Thymus (tissue), 11 donors: Measurements from ENCODE around the gene FBXW2. TPM values are rescaled to one million over a fixed set of nuclear protein-coding genes. Genes with fewer than 3 reads are reported as not detected.

Experiments
- DNase-seq, 9 donors: peaks; one replicate each; pipeline ENCODE4 v3.0.0-alpha.2; 2013; ENCODE audit warnings: low spot score in 9 of 9, low read depth in 6 of 9, missing footprints in 1 of 9
- H3K27ac ChIP-seq, 2 donors: one replicate each; pipeline ENCODE4 v1.5.1; 2013; ENCODE audit warnings: control low read depth in 1 of 2, low read depth in 1 of 2, low read length in 1 of 2, mild to moderate bottlenecking in 1 of 2, moderate library complexity in 1 of 2
- H3K27me3 ChIP-seq, 2 donors: one replicate each; pipeline ENCODE4 v1.5.1; 2013; ENCODE audit warnings: low read length in 1 of 2; ENCODE audit not compliant: control insufficient read depth in 2 of 2, insufficient read depth in 1 of 2
- H3K36me3 ChIP-seq, 2 donors: one replicate each; pipeline ENCODE4 v1.5.1; 2013; ENCODE audit warnings: low read length in 1 of 2, mild to moderate bottlenecking in 1 of 2, moderate library complexity in 1 of 2; ENCODE audit not compliant: control insufficient read depth in 2 of 2, insufficient read depth in 2 of 2
- H3K4me1 ChIP-seq, 2 donors: one replicate each; pipeline ENCODE4 v1.5.1; 2013; ENCODE audit warnings: low read length in 2 of 2; ENCODE audit not compliant: control insufficient read depth in 2 of 2, insufficient read depth in 2 of 2
- H3K4me3 ChIP-seq, 2 donors: one replicate each; pipeline ENCODE4 v1.5.1; 2013; ENCODE audit warnings: low read length in 2 of 2, control low read depth in 1 of 2, mild to moderate bottlenecking in 1 of 2
- H3K9me3 ChIP-seq, 2 donors: one replicate each; pipeline ENCODE4 v1.5.1; 2013; ENCODE audit warnings: low read length in 1 of 2, mild to moderate bottlenecking in 1 of 2; ENCODE audit not compliant: control insufficient read depth in 2 of 2, insufficient read depth in 1 of 2
- WGBS: extraction: QIAGEN DNeasy Blood & Tissue Kit; methylation state at CpG from one replicate; pipeline ENCODE4 v1.1.7; 2013; 5-methylcytosine and 5-hydroxymethylcytosine counted together
- polyA plus RNA-seq: library from polyadenylated mRNA; stranded (reverse); fragments of 200-250 nt; gene quantifications from one replicate; pipeline ENCODE4 v1.2.3, GENCODE V29; 2013
- total RNA-seq: library from RNA; stranded (reverse); fragments of 120-200 nt; gene quantifications from one replicate; pipeline ENCODE4 v1.2.4, GENCODE V29; 2013
- donor health status: healthy.

FBXW2 gene
- total and polyA plus RNA-seq, 2 donors = 14.1 to 18.1 TPM

DNA sequence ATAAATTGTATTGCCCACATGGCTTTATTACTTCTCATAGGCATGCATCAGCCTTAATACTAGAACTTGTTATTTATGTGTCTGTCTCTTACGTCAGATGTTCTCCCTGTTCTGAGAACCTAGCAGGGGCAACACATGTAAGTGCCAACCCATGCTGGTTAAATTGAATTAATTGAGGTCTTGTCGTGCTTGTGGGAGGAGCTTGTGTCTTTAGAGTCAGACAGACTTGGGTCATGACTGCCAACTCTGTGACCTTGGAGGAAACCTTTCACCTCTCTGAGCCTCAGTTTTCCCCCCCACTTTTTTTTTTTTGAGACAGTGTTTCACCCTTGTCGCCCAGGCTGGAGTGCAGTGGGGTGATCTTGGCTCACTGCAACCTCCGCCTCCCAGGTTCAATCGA is 76.7 kb downstream of the FBXW2 start:
- no peak overlapping the region for H3K27ac ChIP-seq
- no peaks in the 10 kb centered on the region for H3K36me3 ChIP-seq
- H3K4me1 ChIP-seq = peaks cover 12 to 23% of the 10 kb centered on the region in 2 donors
- DNase-seq = no peak
- no peak overlapping the region for H3K4me3 ChIP-seq
- H3K9me3 ChIP-seq = no peaks in the 10 kb centered on the region
- WGBS = 93% methylated on average over 5 of the region's 5 CpGs
- H3K27me3 ChIP-seq = peaks cover 0 to 10% of the 10 kb centered on the region in 2 donors

DNA sequence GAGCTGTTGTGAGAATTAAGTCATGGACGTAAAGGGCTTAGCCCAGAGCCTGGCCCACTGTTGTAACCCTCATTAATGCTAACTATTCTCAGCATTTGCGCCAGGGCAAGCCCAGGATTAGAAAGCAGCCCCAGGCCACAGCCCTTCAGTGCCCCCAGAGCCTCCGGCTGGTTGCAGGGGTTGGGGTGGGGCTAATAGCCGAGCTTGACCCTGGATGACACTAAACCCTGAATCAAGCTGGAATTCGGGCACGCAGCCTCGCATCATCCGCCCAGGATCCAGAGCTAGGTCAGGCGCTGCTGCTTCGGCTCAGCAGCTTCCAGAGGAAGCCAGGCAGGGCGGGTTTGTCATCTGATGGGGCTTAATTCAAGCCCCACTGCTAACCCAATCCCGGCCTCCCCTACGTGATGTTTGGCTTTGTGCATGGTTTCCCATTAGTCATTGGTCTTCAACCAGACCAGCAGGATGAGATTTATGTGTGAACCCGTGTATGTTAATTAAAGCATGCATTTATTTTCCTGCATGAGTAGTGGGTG is 77.8 kb downstream of the FBXW2 start:
- no peak for DNase-seq
- no peak overlapping the region for H3K4me3 ChIP-seq

DNA sequence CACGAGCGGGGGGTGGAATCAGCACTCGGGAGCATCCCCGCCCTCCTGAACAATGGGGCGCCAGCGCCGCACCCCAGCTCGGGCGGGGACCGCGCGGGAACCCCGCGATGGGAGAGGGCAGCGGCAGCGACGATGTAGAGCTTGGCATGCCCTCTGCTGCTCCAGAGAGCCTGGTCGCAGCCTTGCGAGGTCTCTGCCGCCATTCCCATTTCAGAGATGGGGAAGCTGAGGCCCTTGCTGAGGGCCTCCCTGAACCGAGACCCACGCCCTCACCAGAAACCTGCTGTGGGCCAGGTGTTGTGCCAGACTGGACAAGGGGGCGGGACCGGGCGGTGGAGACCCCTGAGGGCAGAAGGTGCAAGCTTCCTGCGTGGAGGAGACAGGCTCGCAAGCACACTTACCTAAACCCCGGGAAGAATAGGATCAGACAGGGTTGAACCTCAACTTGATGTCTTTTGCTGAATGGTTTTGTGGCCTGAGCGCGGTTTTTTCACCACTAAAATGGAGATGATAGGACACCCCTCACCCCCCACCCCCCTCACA is 78.3 kb downstream of the FBXW2 start:
- Histone ChIP-seq H3K4me3 (peak overlapping the region; percentile 66 to 84), H3K27me3 (peaks cover 0 to 10% of the 10 kb centered on the region in 2 donors), H3K4me1 (peaks cover 14 to 23% of the 10 kb centered on the region in 2 donors), H3K36me3 (no peaks in the 10 kb centered on the region), H3K27ac (peak overlapping the region in 1 of 2 donors; percentile 74), H3K9me3 (no peaks in the 10 kb centered on the region)
- peak in 1 of 9 donors; percentile 23 for DNase-seq
- WGBS = 13% methylated on average over 30 of the region's 30 CpGs

More for the DNA sequence above, 77.8 kb downstream of the FBXW2 start:
- 91% methylated on average over 14 of the region's 14 CpGs for WGBS
- Histone ChIP-seq H3K9me3 (no peaks in the 10 kb centered on the region), H3K36me3 (no peaks in the 10 kb centered on the region), H3K27ac (no peak overlapping the region), H3K4me1 (peaks cover 12 to 23% of the 10 kb centered on the region in 2 donors), H3K27me3 (peaks cover 0 to 10% of the 10 kb centered on the region in 2 donors)

DNA sequence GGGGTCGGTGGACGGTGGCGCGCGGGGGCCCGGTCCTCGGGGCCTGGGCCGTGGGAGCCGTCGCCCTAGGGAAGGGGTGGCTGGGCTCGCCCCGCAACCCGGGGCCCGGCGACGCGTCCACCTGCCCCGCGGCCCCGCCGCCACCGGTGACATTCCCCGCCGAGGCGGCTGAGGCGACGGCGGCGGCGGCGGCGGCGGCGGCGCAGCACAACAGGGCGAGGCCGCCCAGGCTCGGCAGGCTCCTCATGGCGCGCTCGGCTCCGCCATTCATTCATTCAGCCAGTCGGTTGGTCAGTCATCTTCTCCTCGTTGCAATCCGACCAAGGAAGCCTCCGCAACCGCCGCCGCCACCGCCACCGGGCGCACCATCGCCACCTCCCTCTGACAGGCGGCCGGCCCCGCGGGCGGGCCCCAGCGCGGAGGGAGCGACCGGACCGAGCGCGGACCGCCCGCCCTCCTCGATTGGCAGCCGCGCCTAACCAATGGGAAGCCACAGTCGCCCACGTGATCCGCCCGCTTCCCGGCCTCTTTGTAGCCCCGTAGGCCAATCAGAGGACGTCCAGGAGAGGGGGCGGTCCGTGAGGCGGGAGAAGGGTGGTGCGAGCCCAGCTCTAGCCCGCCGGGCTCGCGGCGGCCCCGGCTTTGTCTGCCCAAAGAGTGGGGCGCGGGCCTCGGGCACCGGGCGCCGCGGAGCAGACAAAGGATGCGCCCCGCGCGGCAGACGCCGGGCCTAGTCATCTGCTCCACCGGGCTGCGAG is 78.9 kb downstream of the FBXW2 start, which contains the start of gene MEGF9:
Gene MEGF9, minus strand, starts transcription at position 383 of the 758 bp plus-strand sequence. Its CDS starts 112 bp downstream, at position 271.
- Histone ChIP-seq H3K27me3 (peaks cover 0 to 10% of the 10 kb centered on the region in 2 donors), H3K36me3 (no peaks in the 10 kb centered on the region), H3K4me3 (peak within 1 kb of the TSS; percentile 66 to 84), H3K27ac (peak within 1 kb of the TSS in 1 of 2 donors; percentile 74), H3K4me1 (peaks cover 14 to 23% of the 10 kb centered on the region in 2 donors), H3K9me3 (no peaks in the 10 kb centered on the region)
- WGBS = under 1% methylated on average over 102 of the region's 102 CpGs
- DNase-seq = peak; percentile 85 to 98 (median 94)

DNA sequence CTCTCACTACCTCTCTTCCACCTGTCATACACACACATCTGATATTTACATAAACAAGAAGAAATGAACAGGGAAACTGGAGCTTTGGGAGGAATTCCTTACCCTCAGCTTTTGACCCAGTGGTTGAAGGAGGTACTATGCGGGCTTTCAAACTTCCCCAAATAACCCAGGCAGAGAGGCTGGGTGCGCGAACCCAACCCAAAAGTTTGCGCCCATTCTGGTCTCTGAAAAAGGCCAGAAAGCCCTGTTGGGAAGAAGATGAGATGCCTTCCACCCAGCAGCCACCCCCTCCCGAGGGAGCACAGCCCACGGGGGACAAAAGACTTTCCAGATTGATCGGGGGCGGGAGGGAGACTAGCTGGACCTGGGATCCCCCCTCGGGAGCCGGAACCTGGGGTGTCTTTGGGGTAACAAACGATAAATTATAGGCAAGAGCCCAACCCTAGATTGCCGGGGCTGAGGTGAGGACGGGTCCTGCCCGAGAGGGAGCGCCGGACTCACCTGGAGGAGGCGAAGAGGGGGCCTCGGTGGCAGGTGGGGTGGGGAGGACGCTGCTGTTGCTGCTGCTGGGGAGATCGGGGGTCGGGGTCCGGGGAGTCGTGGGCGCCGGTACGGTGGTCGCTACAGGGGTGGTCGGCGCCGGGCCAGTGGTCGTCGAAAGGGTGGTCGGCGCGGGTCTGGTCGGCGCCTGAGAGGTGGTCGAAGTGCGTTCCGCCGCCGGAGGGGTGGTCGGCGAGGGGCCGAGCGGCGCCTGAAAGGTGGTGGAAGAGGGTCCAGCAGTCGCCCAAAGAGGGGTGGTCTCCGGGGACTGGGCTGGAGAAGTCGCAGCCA is 79.7 kb downstream of the FBXW2 start:
- no peak overlapping the region for H3K27ac ChIP-seq
- peaks cover 0 to 10% of the 10 kb centered on the region in 2 donors for H3K27me3 ChIP-seq
- H3K4me3 ChIP-seq = peak overlapping the region; percentile 66 to 84
- H3K36me3 ChIP-seq = no peaks in the 10 kb centered on the region
- 1% methylated on average over 50 of the region's 50 CpGs for WGBS
- peak in 1 of 9 donors; percentile 24 for DNase-seq
- no peaks in the 10 kb centered on the region for H3K9me3 ChIP-seq
- H3K4me1 ChIP-seq = peaks cover 14 to 23% of the 10 kb centered on the region in 2 donors

DNA sequence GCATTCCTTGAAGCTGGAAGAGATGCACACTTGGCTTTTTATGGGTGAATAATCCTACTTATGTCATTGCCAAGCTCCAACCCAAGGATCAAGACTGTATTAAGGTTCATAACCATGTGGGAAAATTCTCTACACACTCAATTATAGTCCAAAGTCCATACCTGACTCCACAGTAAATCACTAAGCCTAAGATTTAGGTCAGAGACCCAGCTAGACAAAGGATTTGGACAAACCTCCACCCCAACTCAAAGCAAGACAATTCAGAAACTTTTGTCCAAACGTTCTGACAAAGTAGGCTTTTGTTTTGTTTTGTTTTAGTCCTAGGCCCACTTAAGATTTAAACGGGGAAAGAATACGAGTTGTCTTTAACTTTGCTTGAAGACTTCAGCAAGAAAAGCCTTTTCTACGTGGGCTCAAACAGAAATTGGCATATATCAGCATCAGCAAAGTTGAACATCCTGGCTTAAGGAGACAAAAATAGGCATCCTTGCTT is 80.6 kb downstream of the FBXW2 start:
- WGBS = 71% methylated on average over 4 of the region's 4 CpGs
- no peak overlapping the region for H3K27ac ChIP-seq
- peak in 1 of 9 donors; percentile 23 for DNase-seq
- peak overlapping the region in 1 of 2 donors; percentile 84 for H3K4me3 ChIP-seq
- no peaks in the 10 kb centered on the region for H3K36me3 ChIP-seq
- H3K27me3 ChIP-seq = peaks cover 0 to 10% of the 10 kb centered on the region in 2 donors
- peaks cover 14 to 23% of the 10 kb centered on the region in 2 donors for H3K4me1 ChIP-seq
- H3K9me3 ChIP-seq = no peaks in the 10 kb centered on the region

DNA sequence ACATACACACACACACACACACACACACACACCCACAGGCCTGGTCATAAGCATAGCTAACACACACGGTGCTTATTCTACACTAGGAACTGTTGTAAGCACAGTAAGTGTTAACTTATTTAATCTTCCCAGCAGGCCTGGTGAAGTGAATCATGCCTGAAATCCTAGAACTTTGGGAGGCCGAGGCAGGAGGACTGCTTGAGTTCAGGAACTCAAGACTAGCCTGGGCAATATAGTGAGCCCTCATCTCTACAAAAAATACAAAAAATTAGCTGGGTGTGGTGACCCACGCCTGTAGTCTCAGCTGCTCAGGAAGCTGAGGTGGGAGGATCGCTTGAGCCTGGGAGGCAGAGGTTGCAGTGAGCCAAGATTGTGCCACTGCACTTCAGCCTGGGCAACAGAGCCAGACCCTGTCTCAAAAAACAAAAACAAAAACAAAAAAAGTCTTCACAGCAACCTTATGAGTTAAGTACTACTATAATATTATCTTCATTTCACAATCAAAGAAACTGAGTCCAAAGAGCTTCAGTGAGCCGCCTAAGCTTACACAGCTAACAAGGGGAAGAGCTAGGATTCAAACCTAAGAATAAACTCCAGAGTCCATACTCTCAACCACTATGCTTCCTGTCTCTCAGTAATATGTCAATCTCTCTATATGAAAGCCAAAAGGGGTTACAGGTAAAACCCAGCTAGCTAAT is 81.2 kb downstream of the FBXW2 start:
- Histone ChIP-seq H3K27me3 (peaks cover 0 to 10% of the 10 kb centered on the region in 2 donors), H3K4me1 (peaks cover 14 to 23% of the 10 kb centered on the region in 2 donors), H3K9me3 (no peaks in the 10 kb centered on the region), H3K36me3 (no peaks in the 10 kb centered on the region), H3K4me3 (peak overlapping the region in 1 of 2 donors; percentile 18), H3K27ac (no peak overlapping the region)
- WGBS = 62% methylated on average over 5 of the region's 5 CpGs
- DNase-seq = no peak

DNA sequence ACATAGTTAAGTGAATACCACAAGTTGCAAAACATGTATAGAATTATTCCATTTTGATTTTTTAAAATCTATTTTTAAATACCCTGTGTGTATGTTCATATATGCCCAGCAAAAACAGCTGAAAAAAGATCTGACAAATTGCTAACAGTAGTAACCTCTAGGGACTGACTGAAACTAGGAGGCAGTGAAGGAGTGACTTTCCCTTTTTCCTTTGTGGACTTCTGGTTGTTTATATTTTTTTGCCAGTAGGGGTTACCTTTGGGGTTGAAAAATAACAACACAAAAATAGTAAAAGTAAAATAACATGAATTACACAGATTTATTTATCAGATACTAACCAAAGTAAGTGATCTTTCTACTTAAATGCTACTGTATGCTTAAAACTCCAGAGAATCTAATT is 81.9 kb downstream of the FBXW2 start:
- DNase-seq = no peak
- no peaks in the 10 kb centered on the region for H3K36me3 ChIP-seq
- H3K4me1 ChIP-seq = peaks cover 14 to 23% of the 10 kb centered on the region in 2 donors
- H3K27me3 ChIP-seq = peaks cover 0 to 10% of the 10 kb centered on the region in 2 donors
- H3K27ac ChIP-seq = no peak overlapping the region
- no peak overlapping the region for H3K4me3 ChIP-seq
- no peaks in the 10 kb centered on the region for H3K9me3 ChIP-seq
